NCI-H1105 (cell line): ENCODE results near the gene PTEN.
"Not testable (repeated sequence)": the region's sequence is repeated elsewhere in the genome, so short reads cannot be mapped to it uniquely, and the experiment has no call there.

ENCODE experiments used
- DNase-seq: peaks from one replicate; lab custom pipeline; 2025; lab: John Stamatoyannopoulos, UW

PTEN gene

DNA sequence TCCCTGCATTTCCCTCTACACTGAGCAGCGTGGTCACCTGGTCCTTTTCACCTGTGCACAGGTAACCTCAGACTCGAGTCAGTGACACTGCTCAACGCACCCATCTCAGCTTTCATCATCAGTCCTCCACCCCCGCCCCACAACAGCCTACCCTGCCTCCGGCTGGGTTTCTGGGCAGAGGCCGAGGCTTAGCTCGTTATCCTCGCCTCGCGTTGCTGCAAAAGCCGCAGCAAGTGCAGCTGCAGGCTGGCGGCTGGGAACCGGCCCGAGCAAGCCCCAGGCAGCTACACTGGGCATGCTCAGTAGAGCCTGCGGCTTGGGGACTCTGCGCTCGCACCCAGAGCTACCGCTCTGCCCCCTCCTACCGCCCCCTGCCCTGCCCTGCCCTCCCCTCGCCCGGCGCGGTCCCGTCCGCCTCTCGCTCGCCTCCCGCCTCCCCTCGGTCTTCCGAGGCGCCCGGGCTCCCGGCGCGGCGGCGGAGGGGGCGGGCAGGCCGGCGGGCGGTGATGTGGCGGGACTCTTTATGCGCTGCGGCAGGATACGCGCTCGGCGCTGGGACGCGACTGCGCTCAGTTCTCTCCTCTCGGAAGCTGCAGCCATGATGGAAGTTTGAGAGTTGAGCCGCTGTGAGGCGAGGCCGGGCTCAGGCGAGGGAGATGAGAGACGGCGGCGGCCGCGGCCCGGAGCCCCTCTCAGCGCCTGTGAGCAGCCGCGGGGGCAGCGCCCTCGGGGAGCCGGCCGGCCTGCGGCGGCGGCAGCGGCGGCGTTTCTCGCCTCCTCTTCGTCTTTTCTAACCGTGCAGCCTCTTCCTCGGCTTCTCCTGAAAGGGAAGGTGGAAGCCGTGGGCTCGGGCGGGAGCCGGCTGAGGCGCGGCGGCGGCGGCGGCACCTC lies at the start of gene PTEN, which contains the start of gene KLLN:
PTEN (plus strand) TSS at position 573 of the 891 bp plus-strand sequence. CDS start 845 bp downstream, outside the sequence.
KLLN (minus strand) TSS at position 481 of the 891 bp plus-strand sequence. CDS start 1,046 bp downstream, outside the sequence.
- peak; percentile 72 for DNase-seq

DNA sequence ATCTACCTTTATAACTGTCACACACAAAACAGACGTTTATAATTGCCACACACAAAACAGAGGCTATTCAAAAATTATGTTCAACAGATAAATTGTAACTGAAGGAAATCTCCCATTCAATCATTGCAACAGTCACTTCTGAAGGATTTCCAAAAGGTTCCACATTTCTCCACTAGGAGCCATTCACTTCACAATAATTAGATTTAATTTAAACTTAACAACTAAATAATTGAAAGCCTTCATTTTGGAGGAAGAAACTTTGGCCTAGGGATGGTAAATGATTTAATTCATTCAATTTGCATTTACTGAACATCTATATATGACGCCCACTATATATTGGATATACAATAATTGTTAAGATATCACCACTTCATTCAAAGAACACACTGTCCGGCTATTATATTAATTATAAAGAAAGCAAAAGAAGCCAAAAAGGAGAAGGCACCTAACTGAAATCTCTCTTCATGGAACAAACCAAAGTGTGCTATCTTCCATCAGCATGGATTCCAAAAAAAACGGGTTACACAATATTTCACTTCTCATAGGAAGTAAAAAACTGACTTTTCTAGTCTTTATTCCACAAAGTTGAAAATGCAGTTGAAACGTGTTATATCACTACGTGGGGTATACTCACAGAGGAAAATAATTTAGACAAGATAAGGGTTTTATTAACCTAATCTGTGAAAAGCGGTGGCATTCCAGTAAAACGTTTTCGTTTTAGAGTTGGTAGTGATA lies 47.1 kb upstream of the PTEN start:
- DNase-seq: no peak

DNA sequence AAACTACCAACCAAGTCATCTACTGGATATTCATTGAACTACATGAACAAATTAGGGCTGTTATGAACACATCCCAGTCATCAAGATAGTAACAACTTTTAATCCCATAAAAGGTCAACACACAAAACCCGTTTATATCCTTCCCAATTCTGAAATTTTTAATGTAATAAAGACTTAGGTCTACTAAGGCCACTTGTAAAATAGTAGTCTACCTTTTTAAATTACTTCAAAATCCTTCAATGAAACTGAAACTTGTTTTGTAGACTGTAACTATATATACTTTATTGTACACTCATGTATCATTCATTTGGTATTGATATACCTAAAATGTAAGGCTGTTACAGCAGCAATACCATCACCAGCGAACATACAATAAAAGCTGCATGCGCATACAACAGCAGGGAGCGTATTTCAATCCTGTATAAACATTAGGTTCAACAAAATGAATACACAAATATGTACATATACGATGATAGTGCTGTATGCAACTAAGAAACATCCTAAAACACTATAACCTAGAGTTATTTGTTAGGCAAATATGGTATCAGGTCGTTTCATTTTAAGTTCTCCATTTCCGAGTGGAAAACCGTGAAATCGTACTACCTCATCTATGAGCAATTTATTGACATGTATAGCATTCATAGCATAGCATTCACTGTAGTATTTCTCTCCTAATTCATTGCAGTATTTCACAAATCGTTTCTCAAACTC lies 46.4 kb upstream of the PTEN start:
- DNase-seq: no peak

DNA sequence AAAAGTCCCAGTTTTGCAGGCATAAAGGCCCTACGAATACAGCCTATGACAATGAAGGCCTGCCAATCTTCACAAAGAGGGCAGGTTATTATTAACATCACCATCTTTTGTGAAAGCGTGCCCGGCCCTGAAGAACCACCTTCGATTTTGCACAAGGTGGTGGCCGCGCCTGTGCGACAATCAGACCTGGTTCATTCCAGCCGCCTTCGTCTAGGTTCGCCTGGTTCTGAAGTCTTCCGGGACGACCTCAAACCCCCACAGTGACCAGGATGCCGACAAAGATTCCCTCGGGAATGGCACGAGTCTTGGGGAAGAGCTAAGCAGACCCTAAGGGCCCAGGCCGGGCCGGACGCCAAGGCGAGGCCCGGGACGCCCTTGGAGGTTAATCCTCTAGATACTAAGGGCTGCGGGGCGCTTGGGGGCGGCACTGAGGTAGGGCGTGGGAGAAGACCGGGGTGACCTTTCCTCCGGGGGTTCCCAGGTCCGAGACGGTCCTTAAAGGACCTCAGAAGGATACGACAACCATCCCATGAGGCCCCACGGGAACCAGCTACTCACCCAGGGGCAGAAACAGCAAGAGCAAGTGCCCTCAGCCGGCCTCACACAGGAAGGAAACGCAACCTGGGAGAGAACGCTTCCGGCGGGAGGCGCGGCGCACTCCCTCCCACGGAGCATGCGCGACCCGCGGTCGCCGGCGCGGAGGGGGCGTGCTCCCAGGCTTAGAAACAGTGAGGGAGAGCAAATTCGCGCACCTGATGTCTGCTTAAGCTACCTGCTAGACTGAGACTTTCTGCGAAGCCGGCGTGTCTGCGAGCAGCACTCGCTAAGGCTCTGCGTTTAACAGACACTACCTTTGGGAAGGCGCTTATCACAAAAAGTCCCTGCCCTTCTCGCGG lies 45.6 kb upstream of the PTEN start, which contains the start of gene ATAD1:
ATAD1 (minus strand) TSS at position 618 of the 896 bp plus-strand sequence. CDS start 3,627 bp downstream, outside the sequence.
- peak; percentile 64 for DNase-seq

DNA sequence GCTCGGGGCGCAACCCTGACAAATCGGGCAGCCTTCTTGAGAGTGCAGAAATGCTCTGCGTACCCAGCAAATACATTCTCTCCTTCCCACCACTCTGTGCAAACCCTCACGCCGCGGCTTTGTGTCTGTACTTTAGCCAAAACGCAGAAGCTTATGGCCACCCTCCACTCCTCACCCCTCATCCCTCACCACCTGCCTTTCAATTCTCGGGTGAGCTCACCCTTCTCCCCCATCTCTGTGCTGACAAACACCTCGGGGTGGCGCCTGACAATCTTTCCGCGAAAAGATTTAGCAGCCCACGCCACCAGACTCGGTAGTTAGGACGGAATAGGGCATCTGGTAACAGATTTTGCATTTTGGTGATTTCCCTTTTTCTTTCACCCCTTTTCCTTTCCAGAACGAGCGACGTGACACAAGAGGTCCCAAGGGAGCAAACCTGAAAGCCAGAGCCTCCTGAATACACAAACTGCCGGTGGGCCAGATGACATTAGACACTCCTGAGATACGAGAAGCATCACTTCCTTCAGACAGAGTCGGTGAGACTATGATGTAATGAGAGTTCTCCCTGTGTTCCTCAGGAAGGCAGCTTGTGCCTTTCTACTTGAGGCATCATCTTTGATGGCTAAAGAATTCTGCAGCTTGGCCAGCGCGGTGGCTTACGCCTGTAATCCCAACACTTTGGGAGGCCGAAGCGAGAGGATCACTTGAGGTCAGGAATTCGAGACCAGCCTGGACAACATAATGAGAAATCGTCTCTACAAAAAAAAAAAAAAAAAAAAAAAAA lies 44.7 kb upstream of the PTEN start:
- no peak for DNase-seq

DNA sequence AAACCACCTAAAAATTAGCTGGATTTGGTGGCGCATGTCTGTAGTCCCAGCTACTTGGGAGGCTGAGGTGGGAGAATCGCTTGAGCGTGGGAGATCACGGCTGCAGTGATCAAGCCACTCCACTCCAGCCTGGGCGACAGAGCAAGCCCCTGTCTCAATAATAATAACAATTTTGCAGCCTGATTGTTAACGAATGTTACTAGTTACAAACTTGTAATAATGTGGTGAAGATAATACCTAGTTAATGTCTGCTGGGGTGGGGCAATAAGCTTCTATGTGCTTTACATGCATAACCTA lies 44.2 kb upstream of the PTEN start:
- DNase-seq: no peak

DNA sequence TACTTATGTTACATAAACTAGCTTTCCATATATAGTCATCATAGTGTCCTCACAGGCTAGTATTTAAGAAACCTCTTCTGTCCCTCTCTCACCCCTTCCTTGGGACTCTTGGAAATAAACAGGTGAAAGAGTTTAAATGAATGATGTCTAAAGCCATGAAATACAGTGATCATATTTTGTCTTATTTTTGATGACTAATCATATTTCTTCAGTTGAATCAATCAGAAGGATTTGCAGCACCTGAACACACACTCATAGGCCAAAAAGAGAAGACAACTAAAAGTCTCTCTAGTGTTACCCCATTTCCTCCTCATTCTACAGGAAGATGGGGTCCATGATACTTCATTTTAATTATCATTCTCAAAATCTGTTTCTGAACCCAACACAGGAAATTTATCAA lies 36.8 kb upstream of the PTEN start:
- no peak for DNase-seq

DNA sequence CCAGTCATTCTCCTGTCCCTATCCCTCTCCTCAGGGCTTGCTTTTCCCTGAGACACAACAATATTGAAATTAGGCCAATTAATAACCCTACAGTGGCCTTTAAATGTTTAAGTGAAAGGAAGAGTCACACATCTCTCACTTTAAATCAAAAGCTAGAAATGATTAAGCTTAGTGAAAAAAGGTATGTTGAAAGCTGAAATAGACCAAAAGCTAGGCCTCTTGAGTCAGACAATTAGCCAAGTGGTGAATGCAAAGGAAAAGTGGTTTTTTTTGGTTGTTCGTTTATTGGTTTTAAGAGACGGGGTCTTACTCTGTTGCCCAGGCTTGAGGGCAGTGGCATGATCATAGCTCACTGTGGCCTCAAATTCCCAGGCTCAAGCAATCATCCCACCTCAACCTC lies 35.7 kb upstream of the PTEN start:
- DNase-seq: no peak

DNA sequence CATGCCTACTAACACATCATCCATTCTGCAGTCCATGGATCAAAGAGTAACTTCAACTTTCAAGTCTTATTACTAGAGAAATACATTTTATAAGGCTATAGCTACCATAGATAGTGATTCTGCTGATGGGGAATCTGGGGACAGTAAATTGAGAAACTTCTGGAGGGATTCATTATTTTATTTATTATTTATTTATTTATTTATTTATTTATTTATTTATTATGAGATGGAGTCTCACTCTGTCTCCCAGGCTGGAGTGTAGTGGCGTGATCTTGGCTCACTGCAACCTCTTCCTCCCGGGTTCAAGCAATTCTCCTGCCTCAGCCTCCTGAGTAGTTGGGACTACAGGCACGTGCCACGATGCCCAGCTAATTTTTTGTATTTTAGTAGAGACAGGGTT lies 34.4 kb upstream of the PTEN start:
- not testable (repeated sequence) for DNase-seq

DNA sequence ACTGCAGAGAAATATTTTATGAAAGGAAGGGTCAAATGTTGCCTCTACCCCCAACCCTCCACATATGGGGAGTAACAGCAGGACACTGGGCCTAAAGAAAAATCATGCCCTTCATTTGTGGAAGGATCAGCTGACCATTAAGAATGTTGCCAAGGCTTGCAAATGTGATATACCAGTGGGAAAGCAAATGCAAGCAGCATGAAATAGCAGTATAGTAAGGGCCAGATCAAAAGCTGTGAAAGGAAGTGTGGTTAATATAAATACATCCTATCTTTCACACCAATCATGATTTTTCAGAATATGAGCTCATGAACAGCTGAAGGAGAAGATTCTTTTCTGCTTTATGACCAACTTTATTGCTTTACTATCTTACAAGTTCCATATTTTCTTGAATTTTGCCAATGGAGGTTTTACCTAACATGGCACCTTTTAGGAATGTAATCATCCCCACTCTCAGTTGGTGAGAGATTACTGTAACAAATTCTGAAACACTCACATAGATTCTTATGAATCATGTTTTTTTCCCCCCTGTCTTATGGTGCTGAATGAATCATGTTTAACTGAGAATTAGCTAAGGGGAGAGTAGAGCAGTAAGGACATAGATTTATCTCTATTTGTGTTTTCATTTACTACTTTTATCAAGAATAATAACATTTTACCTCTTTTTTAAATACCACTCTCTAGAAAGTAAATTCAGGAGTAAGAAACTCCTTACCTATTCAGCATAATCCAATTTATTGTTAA lies 33.3 kb upstream of the PTEN start:
- no peak for DNase-seq

DNA sequence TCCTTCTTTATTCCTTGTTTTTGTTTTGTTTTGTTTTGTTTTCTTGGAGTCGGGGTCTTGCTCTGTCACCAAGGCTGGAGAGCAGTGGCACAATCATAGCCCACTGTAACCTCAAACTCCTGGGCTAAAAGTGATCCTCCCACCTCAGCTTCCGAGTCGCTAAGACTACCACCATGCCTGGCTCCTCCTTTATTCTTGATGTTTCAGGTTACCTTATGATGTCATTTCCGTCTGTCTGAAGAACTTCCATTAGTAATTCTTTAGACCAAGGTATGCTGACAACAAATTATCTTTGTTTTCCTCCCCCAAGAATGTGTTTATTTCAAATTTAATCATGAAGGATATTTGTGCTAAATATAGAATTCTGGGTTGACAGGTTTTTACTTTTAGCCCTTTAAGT lies 27.3 kb upstream of the PTEN start:
- no peak for DNase-seq

DNA sequence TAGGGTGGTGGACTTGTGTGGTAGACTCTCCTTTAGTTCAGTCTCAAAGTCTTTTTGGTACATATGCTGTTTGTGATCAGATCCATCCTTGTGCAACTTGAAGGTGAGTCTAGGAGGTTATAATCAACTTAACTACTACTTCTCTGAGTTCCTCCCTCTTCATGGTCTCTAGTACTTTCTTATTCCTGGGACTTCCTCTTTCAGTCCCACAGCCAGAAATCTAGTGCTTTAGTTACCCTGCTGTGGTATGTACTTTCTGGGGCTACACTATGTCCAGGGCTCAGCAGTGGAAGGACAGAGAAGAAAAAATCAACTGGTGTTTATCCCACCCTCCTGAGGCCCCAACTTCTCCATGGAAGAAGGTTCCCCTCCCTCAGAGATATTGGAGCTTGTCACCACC lies 26.0 kb upstream of the PTEN start:
- DNase-seq: no peak

DNA sequence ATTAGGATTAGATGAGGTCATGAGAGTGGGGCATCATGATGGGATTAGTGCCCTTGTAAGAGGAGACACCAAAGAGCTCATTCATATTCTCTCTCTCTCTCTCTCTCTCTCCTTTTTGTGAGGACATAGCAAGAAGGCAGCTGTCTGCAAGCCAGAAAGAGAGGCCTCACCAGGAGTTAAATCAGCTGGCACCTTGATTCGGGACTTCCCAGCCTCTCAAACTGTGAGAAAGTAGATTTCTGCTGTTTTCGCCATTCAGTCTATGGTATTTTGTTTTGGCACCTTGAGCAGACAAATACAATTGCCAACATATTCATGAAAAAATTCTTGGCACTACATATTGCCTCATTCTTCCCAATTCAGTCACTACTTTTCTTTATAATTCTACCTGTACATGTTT lies 24.8 kb upstream of the PTEN start:
- DNase-seq: no peak

DNA sequence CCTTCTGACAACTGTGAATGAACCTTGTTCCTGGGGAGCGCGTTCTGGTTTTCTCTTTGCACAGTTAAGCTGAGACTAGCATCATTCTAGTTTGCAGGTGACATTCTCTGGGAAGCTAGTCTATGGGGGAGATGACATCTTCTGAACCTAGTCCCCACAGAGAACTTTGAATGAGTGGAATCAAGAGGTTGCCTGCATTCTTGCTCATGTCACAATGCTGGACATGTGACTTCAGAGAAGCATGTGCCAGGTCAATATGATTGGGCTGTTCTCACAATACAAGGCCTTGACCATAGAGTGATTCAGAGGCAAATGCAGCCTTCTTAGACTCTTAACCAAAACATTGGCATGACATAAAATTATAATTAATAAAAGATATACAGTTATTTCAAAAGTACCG lies 22.2 kb upstream of the PTEN start:
- no peak for DNase-seq

DNA sequence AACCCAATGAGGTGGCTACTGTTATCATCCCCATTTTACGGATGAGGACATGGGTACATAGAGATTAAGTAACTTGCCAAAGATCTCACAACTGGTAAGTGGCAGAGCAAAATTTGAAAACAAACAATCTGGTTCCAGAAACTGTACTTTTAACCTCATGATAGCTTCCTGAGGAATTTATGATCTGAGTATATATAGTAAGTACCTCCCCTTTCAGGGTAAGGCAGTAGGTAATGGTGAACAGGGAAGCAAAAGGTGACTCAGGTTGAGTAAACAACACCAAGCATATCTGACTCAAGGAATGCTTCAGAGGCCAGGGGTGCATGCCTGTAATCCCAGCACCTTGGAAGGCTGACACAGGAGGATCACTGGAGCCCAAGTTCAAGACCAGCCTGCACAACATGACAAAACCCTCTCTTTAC lies 21.2 kb upstream of the PTEN start:
- no peak for DNase-seq

DNA sequence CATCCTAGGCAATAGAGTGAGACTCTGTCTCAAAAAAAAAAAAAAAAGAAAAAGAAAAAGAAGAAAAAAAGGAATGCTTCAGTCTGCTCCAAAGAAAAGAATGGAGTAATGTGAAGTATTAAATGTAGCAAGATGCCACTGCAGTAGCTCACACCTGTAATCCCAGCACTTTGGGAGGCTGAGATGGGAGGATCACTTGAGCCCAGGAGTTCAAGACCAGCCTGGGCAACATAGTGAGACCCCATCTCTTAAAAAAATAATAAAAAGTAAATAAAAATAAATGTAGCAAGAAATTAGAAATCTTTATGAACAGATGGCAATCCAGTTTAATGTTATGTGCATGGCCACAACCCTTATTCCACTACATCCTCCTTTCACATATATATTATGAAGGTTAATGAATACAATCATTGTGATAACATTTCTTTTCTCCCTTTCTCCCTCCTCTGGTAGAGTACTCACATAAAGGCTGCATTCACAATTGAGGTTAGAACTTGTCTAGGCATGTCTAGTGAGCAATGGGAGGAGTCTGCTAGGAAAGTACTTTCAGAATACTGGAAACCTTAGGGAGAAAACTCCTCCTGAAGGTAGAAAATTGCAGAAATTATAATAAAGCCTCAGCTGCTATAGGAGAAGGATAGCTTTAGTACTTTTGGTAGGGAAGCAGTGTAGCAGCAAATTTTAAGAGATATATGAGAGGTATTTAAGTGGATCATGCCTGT lies 20.5 kb upstream of the PTEN start:
- DNase-seq: no peak

DNA sequence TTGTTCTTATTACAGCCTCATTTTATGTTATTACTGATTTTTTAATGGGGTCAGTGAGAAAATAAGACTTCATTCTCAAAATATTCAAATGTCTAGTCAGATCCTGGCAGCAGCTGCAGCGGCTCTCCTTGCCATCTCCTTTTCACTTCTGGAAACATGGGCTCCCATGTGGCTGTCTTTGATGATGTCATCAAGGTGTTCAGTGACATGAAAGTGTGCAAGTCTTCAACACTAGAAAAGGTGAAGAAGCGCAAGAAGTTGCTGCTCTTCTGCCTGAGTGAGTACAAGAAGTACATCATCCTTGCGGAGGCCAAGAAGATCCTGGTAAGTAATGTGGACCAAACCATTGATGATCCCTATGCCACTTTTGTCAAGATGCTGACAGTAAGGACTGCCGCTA lies 19.7 kb upstream of the PTEN start:
- DNase-seq: no peak

DNA sequence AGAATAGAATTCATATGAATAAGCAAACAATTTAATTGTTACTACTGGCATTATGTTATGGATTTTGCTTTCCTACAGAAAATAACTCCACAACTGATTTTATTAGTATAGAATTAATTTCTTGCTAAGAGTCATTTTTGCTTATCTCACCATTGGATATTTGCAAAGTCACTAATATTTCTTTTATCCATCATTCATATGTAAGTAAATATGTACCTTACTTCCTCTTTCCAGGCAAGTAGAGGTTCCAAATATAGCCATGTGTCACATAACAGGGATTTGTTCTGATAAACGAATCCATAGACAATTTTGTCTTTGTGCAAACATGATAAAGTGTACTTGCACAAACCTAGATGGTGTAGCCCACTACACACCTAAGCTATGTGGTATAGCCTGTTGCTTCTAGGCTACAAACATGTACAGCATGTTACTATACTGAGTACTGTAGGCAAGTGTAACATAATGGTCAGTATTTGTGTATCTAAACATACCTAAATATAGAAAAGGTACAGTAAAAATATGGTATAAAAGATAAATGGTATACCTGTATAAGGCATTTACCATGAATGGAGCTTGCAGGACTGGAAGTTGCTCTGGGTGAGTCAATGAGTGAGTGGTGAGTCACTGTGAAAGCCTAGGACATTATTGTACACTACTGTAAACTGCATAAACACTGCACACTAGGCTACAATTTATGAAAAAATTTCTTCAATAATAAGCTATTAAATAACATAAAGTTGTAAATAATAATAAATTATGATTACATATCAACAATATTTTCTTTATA lies 18.4 kb upstream of the PTEN start:
- no peak for DNase-seq

DNA sequence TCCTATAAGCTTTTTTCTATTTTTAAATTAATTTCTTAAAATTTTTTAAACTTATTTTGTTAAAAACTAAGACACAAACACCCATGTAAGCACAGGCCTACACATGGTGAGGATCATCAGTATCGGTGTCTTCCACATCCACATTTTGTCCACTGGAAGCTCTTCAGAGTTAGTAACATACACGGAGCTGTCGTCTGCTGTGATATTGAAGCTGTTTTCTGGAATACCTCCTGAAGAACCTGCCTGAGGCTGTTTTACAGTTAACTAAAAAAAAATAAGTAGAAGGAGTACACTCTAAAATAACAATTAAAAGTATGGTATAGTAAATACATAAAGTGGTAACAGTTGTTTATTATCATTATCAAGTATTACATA lies 17.8 kb upstream of the PTEN start:
- no peak for DNase-seq
